Neutrophil (primary cell): ENCODE measurements around the gene SLC34A3.

ENCODE experiments used
- H3K27ac ChIP-seq: fragments of 200-600 bp; sonication (generic); 2 replicates; pipeline ENCODE4 v1.5.1; 2016; ENCODE audit warnings: mild to moderate bottlenecking, moderate library complexity
- H3K27me3 ChIP-seq: fragments of 200-600 bp; sonication (generic); 2 replicates; pipeline ENCODE4 v1.6.0; 2016; ENCODE audit warnings: mild to moderate bottlenecking
- H3K36me3 ChIP-seq: fragments of 200-600 bp; sonication (generic); 2 replicates; pipeline ENCODE4 v1.5.1; 2017
- H3K4me1 ChIP-seq, 2 experiments: fragments of 200-600 bp in 1 of 2; sonication (generic) in 1 of 2; 1 replicate in 1 of 2; 2 replicates in 1 of 2; pipeline versions ENCODE4 v1.5.1 to v1.6.1; 2013 to 2016; ENCODE audit warnings: low read depth in 1 of 2, low read length in 1 of 2, mild to moderate bottlenecking in 1 of 2, moderate library complexity in 1 of 2; ENCODE audit not compliant: control insufficient read depth in 1 of 2, insufficient read depth in 1 of 2
- H3K4me3 ChIP-seq, 2 experiments: fragments of 200-600 bp in 1 of 2; sonication (generic) in 1 of 2; 1 replicate in 1 of 2; 2 replicates in 1 of 2; pipeline ENCODE4 v1.5.1; 2013 to 2016; ENCODE audit warnings: low read depth in 1 of 2, low read length in 1 of 2, mild to moderate bottlenecking in 1 of 2, moderate library complexity in 1 of 2
- H3K9me3 ChIP-seq: fragments of 200-600 bp; sonication (generic); 2 replicates; pipeline ENCODE4 v1.5.1; 2016
- TF ChIP-seq, protein P1 (sequence below): fragments of 200-600 bp; sonication (generic); IDR thresholded peaks from 2 replicates; pipeline ENCODE4 v1.5.1; 2016; ENCODE audit warnings: antibody characterized with exemption

Gene SLC34A3

DNA sequence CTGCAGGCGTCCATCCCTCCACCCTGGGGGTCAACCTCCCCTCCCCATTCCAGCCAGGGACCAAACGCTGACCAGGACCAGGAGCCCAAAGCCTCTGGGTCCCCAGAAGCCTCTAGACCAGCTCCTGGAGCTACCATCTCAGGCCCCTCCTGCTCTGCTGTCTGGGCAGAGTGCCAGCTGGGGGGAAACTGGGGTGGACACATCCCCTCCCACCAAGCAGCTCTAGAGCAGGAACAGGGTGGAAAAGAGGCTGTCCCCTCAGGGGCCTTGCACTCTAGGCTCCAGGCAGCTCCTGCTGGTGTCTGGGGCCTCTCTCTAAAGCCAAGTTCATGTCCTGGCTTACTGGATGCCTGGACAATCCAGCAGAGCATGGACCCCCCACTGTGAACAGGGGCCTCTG lies 37.8 kb upstream of the SLC34A3 start:
- peaks cover 18 to 21% of the 10 kb centered on the region in 2 experiments for H3K4me1 ChIP-seq
- TF ChIP-seq, protein P1, sequence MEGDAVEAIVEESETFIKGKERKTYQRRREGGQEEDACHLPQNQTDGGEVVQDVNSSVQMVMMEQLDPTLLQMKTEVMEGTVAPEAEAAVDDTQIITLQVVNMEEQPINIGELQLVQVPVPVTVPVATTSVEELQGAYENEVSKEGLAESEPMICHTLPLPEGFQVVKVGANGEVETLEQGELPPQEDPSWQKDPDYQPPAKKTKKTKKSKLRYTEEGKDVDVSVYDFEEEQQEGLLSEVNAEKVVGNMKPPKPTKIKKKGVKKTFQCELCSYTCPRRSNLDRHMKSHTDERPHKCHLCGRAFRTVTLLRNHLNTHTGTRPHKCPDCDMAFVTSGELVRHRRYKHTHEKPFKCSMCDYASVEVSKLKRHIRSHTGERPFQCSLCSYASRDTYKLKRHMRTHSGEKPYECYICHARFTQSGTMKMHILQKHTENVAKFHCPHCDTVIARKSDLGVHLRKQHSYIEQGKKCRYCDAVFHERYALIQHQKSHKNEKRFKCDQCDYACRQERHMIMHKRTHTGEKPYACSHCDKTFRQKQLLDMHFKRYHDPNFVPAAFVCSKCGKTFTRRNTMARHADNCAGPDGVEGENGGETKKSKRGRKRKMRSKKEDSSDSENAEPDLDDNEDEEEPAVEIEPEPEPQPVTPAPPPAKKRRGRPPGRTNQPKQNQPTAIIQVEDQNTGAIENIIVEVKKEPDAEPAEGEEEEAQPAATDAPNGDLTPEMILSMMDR: no peak
- H3K36me3 ChIP-seq: peaks cover 16% of the 10 kb centered on the region
- H3K9me3 ChIP-seq: no peaks in the 10 kb centered on the region
- H3K4me3 ChIP-seq: no peak overlapping the region
- no peak overlapping the region for H3K27ac ChIP-seq
- H3K27me3 ChIP-seq: no peaks in the 10 kb centered on the region

DNA sequence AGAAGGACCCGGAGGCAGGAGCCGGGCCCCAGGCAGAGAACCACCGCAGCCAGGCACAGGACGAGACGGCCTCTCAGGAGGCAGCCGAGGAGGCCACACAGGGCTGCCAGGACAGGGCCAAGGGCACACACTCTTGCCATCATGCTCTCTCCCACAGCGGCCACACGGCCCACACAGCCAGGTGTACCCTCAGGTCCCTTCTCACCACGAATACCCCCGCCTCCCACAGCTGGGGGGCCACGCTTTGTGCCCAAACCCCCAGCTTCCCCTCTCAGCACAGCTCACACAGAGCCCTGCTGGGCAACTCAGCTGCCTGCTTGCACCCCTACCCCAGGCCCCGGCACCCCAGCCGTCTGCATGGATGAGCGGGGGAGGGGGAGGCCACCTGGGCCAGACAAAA lies 36.9 kb upstream of the SLC34A3 start:
- no peak overlapping the region for H3K27ac ChIP-seq
- peaks cover 3% of the 10 kb centered on the region for H3K27me3 ChIP-seq
- H3K4me1 ChIP-seq: peaks cover 15 to 17% of the 10 kb centered on the region in 2 experiments
- no peak overlapping the region for H3K4me3 ChIP-seq
- H3K36me3 ChIP-seq: peaks cover 16% of the 10 kb centered on the region
- TF ChIP-seq, protein P1: no peak
- H3K9me3 ChIP-seq: no peaks in the 10 kb centered on the region

DNA sequence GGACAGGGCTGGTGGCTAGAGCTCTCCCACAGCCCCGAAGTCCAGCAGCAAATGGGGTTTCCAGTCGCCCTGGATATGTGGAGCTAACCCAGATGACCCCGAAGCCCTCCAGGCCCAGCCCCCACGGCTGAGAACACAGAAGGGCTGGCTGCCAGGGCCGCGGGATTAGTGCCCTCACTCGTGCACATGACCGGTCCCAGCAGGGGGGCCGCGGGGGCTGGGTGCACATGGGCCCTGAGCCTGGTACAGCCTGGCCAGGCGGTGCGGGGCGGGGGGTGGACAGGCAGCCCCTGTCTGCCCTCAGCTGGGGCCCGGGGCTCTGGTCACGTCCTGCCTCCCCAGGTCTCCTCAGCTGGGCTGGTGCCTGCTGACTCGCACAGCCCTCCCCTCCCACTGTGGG lies 36.3 kb upstream of the SLC34A3 start:
- TF ChIP-seq, protein P1: no peak
- Histone ChIP-seq H3K36me3 (peaks cover 16% of the 10 kb centered on the region), H3K4me3 (no peak overlapping the region), H3K9me3 (no peaks in the 10 kb centered on the region), H3K4me1 (peaks cover 10 to 16% of the 10 kb centered on the region in 2 experiments), H3K27me3 (peaks cover 9% of the 10 kb centered on the region), H3K27ac (no peak overlapping the region)

DNA sequence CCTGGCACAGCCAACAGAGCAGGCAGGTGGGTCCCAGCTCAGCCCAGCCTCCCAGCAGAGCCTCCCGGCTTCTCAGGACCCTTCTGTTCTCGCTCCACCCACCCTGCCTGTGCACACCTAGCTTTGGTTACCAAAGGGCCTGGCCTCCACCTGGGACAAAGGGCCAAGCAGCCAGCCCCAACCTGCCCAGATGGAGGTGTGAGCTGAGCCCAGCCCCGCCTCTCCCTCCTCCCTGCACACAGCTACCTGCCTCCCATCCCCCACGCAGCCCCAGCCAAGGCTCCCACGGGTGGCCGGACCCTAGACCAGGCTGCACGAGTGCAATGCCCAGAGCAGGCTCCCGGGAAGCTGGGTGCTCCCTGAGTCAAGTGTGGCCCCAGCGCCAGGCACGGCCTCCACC lies 35.8 kb upstream of the SLC34A3 start:
- TF ChIP-seq, protein P1: no peak

DNA sequence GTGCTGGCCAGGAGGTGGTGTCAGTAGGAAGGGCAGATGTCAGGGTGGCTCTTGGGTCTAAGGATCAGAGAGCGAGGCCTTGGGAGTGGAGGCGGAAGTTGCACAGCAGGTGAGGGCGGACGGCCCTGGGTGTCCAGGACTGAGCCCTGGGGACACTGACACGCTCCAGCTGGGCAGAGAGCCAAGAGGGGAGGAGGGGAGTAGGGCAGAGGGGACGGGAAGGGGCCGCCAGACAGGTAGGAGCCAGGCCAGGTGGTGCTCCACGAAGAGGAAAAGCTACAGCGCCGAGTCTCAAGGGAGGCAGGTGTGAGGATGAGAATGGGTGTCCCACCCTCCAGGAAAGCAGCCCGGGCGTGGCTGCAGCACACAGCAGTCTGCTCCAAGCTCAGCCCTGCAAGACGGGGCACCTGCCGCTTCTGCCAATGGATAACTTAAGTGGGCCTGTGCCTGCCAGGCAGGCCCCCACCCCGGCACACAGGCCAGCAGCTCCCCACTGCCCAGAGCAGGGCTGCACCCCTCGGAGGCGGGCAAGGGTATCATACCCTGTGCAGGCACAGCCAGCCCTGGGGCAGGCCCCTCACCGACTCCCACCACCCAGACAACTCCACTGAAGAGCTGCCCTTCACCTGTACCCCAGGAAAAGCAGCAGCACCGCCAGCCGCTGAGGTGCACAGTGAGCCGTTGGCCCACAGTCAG lies 35.0 kb upstream of the SLC34A3 start:
- no peaks in the 10 kb centered on the region for H3K9me3 ChIP-seq
- H3K4me3 ChIP-seq: no peak overlapping the region
- H3K36me3 ChIP-seq: peaks cover 7% of the 10 kb centered on the region
- TF ChIP-seq, protein P1: no peak
- peaks cover 6 to 11% of the 10 kb centered on the region in 2 experiments for H3K4me1 ChIP-seq
- H3K27me3 ChIP-seq: peaks cover 15% of the 10 kb centered on the region
- H3K27ac ChIP-seq: no peak overlapping the region

More for the DNA sequence above, 35.8 kb upstream of the SLC34A3 start:
- no peaks in the 10 kb centered on the region for H3K9me3 ChIP-seq
- peaks cover 15% of the 10 kb centered on the region for H3K27me3 ChIP-seq
- peaks cover 10 to 16% of the 10 kb centered on the region in 2 experiments for H3K4me1 ChIP-seq
- no peak overlapping the region for H3K4me3 ChIP-seq
- H3K27ac ChIP-seq: no peak overlapping the region
- peaks cover 14% of the 10 kb centered on the region for H3K36me3 ChIP-seq
